NCI-H146 treated with DMSO at 0.1 percent for 48 hours (cell line): ENCODE data around the gene EHBP1L1.

ENCODE experiments used
- DNase-seq: peaks from one replicate; lab custom pipeline; 2025; ENCODE audit not compliant: unreplicated experiment; lab: John Stamatoyannopoulos, UW

EHBP1L1 gene

DNA sequence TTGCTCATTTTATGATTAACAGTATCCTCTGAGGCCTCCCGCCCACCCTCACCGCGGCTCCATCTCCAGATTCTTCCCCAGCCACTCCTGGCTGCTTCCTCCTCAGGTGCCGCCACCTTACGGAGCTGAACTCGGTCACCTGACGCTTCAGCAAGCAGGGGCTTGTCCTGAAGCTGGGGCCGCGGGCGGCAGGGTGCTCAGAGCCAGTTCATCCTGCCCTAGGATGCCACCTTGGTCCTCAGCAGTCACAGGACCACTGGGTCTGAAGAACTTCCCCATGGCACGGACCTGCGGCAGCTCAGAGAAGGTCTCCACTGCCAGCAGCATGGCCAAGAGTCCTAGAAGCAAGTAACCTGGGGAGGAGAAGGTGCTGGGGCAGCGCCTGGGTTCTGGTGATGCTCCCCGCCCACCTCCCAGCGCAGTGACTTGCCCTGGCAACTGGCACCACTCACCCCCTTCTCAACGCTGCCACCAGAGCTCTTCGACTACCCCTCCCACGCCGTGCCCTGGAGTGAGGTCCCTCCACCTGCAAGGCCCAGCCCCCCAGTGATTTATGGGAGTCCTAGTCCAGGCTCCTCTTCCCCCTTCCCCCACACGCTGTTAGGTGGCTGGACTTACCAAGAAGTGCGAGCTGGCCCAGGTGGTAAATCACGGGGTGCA, 17.1 kb downstream of the EHBP1L1 start:
- no peak for DNase-seq

DNA sequence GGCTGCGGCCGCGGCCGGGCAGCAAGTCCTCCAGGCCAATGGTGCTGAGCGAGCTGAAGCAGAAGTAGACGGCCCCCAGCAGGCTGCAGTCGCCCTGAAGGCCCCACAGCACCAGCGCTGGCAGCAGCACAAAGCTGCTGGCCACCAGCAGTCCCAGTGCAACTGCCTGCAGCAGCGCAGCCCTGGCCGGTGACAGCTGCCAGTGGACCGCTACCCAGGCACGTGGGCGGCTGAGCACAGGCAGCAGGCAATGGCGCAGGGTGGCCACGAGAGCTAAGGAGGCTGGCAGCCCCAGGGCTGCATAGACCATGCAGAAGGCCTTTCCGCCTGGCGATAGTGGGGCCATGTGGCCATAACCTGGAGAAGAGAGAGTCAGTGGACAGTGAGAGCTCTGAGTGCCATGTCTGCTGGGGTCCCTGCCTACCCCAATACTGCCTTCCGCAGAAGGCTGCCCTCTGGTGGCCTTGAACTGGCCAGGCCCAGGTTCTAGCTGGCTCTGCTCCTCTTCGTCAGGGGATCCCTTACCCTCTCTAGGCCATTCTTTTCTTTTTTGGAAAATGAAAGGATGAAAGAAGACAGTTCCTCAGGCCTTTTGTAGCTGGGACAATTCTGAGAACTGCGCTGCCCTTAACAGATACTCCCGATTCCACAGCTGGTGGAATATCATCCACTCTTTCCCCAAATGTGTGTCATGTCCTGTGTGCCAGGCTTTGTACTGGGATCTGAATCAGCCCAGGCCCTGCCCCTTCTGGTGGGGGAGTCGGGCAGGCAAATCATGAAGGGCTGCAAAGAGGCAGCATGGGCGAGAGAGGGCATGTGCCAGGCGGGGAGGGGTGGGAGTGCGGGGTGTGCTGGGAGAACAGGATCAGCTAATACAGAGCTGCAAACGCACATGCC, 17.9 kb downstream of the EHBP1L1 start:
- no peak for DNase-seq

DNA sequence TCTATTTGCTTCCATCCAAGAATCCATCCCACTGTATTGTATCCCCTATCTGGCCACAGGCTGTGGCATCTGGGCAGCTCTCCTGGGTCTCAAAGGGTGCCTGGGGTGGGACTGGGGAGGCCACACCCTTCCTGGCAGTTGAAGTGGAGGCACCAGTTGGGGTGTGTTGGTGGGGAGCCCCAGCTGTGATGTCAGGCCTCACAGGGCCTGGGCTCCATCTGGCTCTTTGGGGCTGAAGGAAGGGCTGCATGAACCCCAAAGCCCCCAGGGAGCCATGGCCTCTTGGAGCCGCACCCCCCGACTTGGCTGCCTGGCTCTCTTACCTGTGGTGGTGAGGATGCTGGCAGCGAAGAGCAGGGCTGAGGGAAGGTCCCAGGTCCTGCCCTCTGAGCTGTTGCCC, 19.3 kb downstream of the EHBP1L1 start:
- no peak for DNase-seq

DNA sequence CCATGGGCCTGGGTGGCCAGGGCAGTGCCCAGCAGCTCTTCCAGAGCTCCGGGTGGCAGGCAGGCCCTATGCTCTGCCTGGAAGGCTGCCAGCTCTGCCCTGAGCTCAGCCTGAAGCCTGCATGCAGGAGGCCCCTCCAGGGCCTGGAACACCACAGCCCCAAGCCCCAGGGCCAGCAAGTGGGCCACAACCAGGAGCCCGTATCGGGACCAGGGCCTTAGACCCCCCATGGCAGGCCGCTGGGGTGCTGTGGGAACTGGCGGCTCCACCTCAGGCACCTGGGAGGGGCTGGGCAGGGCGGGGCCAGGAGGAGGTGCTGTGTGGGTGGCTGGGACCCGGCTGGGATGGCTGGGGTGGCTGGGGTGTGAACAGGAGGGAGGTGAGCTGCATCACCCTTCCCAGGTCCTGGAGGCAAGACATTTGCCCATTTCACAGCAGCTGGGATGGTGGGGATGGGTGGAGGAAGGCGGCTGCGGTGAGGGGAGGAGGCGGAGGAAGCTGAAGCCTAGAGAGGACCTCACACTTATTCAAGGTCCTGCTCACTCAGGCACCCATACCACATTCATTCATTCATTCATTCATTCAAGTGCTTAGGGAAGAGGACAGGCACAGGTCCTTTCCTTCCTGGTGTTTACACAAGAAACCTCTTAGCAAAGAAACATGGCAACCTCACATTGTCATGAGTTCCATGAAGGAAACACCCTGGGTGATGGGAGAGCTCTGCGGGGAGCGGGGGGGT, 19.9 kb downstream of the EHBP1L1 start, which contains the start of gene KCNK7:
TSS of gene KCNK7 (minus strand) at position 258 of the 739 bp plus-strand sequence. CDS start at position 230, 28 bp downstream.
- DNase-seq, result no peak

DNA sequence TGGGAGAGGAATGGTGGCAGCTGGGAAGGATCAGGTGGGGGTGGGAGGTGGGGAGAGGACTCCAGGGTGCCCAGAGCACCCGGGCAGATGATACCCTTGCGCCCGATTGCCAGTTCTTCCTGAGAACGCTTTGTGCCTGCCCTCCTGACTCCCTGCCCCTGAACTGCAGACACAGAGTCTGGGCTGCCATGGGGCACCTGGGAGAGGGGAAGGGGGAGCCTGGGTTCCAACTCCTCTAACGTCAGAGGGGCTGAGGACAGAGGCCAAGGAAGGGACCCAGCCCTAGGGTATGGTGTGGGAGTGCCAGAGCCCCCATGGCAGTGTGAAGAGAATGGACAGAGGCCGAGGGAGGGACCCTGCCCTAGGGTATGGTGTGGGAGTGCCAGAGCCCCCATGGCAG, 20.7 kb downstream of the EHBP1L1 start:
- DNase-seq, result no peak

DNA sequence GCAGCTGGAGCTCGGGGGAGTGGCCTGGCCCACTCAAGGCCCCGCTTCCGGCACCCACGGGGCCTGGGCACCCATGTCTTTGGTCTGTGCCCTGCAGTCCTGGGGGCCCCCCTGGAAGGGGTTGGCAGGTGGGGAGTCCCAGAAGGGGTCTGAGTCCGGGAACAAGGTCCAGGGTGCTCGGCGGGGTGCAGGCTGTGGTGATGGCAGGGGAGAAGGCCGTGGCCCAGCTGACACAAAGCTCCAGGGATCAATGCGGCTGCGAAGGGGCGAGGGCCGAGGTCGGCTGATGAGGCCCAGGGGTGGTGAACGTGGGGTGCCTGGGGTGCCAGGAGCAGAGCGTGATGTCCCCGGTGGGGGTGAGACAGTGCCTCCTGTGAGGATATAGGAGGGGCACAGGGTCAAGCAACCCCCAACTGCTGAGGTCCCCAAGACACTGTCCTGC, 22.4 kb downstream of the EHBP1L1 start:
- no peak for DNase-seq

DNA sequence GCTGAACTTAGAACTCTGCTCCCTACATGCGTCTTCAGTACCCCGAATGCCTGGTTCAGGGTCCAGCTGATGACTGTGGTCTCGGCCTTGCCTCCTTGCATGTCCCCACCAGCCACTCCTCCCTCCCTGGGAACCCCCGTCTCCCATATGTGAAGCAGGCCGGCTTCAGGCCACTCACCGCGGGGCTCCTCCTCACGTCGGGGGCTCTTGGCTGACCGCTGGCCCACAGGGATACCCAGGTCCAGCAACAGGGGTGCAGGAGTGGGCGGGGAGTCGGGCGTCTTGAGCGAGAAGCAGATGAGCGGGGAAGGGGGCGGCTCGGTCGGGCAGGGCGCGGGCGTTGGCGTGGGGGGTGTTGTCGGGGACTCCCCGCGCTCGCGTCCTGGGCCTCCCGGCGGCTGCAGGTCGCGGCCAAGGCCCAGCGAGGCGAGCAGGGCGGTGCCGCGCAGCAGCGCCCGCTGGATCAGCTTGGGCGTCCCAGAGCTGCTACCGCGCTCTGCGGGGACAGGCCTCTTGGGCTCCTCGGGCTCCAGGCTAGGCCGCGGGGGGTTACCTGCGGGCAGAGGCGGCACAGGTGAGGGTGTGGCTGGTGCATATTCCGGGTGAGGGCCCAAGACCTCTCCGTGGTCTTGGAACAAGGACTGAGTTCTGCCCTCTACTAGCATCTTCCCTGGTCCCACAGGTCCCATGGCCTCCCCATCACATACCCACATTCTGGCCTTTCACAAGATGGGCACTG, 23.5 kb downstream of the EHBP1L1 start:
- DNase-seq, result no peak

DNA sequence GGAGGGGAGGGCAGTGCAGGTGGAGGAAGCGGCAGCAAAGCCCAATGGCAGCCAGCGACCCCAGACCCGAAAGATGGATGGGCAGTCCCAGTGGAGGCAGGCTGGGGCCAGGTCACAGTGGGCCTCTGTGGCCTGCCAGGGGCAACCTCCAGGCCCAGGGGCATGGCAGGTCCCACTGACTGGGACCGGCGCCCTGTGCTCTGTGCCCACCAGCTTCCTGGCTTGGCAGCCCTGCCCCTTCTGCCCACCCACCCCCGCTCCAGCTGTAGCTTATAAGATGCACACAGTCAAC, 24.0 kb downstream of the EHBP1L1 start:
- DNase-seq, result no peak

DNA sequence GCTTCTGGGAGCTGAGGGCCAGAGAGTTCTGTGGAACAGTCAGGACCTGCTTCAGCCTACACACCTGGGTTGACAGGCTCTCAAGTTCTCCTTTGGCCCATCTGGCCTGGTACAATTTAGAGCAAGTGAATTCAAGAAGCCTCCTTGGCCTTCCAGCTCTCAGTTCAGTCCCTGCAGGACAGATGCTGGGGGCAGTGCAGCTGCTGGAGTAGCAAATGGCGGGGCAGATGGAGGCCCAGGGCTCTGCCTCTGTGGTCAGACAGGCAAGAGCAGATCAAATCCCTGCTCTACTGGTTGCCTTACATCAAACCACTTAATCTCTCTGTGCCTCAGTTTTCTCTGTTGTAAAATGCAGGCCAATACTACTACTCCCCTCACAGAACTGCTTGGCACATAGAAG, 28.4 kb downstream of the EHBP1L1 start:
- no peak for DNase-seq

DNA sequence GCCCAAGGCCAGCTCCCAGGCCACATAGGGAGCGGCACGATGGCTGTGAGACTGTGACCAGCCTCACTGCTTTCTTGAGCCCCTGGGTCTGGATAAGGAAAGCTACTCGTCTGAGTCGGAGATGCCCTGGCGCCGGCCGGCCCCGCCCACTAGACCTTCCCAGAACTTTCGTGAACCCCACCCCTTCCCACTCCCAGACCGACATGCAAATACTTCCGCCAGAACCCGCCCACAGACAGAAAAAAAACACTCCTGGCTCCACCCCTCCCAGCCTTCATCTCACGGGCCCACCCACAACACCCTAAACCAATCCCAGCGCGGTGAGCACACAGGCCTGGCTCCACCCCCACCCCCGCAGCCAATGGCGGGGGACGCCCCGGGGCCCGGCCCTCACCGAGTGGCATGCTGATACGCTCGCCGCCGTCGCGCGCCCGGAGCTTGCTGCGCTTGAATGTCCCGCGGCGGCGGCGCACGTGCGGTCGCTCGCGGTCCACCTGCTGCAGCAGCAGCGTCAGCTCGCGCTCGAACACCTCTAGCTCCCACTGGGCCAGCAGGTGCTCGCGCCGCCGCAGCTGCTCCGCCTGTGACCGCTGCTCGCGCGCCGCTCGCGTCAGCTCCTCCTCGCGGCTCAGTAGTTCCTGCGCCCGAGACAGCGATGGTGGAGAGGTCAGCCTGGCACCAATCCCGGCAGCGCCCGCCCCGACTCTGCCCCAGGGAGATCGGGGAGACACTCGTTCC, 31.2 kb downstream of the EHBP1L1 start:
- DNase-seq, result no peak

DNA sequence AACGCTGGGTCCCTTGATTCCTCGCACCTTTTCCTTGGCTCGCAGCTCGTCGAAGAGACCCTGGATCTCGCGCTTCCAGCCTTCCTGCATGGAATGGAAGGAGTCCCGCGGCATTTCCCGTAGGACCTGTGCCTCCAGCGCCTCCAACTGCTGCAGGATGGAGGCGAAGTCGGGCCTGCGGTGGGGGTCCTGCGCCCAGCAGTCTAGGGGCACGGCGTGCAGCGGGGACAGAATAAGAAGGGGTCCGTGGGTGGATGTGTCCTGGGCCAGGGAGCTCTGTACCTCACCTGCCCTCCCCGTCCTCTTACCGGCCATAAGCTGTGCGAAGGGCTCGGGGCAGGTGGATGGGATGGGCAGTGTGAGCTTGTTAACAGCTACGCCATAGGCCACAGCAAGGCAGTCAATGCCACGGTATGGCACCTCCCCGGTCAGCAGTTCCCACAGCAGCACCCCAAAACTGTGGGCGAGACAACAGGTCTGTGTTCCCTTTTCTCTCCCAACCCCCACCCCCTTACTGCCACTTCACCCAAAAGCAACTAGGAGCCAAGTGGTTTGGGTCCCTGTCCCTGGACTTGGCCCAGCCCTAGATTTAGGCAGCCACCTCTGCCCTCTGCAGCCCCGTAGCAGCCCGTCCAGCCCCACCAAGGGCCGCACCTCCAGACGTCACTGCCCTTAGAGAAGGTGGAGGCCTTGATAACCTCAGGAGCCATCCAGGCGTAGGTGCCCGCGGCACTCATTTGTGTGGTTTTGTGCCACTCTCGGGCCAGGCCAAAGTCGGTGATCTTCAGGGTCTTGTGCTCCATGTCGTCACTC, 32.0 kb downstream of the EHBP1L1 start:
- DNase-seq, result no peak

DNA sequence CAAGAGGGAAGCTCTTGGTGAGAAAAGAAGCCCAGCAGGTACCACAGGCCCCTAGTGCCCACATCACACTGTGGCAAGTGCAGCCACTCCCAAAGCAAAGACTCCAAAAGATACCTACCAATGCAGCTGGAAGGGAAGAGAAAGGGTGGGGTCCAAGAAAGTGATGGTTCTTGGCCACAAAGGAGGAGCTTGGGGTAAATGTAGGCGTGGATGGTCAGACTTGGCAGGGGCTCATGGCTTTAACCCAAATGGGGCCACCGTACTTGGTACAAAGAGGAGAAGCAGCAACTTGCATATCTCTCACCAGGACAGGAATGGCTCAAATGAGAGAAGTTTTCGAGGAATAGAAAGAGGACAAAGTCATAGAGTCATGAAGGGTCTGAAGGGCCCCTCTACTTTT, 33.4 kb downstream of the EHBP1L1 start:
- no peak for DNase-seq

DNA sequence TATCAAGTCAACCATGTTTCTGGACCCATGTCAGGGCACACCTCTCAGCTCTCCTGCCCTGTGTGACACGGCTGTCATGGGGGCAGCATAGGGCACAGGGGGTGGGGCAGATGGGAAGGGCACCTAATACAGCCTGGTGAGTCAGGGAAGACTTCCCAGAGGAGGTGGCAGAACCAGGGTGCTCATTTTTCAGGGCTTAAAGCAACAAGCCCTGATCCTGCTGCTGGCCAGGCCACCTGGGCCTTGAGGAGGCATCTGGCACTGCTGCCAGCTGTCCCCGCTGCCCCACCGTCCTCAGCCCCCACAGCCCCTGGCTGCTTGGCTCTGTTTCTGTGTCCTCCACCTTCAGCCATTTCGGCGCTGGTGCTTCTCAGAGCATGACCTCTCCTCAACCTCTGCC, 33.8 kb downstream of the EHBP1L1 start:
- no peak for DNase-seq

DNA sequence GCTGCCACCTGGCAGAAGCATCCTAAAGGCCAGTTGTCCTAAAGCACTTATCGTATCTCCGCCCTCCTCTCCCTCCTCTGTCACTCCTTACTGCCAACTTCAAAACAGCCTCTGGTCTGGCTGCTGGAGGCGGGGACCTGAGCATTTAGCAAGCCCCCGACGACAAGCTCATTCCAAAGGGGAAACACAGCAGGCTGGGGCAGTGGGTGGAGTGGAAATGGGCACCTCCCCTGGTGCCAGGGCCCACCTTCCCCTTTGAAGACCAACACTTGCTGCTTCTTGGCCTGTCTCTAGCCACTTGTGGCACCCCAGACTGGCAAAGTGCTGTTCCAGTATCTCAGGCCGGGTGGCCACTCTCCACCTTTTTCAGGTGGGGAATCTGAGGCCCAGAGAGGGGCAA, 34.6 kb downstream of the EHBP1L1 start:
- DNase-seq, result no peak

DNA sequence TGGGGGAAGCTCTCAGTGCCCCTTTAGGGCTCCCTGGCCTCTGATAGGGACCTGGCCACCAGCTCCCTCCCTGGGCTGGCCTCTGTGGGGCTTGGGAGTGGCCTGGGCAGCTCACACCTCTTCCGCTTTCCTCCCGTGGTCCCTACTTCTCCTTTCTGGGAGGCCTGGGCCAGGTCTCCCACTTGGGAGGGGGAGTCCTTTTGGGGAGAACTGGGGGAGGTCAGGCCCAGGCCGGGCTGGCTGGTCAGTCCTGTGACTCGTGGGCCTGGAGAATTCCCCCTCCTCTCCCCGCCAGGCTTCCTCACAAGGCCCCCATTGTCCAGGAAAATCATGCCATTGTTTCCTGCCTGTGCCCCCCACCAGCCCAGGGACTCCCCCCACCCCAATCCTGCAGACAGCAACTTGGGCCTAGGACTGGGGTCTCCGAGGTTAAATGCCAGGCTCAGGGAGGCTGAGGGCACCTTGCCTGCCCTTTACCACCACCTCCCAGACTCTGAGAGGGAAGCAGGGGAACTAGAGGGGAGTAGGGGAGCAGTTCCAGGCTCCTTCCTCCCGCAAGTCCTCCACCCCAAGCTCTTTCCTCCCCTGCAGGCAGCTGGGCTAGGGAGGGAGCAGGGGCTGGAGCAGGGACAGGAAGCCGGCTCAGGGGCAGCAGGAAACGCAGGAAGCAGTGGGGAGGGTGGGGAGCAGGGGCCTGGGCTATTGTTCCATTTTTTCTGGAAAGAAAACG, 35.3 kb downstream of the EHBP1L1 start:
- DNase-seq, result no peak

DNA sequence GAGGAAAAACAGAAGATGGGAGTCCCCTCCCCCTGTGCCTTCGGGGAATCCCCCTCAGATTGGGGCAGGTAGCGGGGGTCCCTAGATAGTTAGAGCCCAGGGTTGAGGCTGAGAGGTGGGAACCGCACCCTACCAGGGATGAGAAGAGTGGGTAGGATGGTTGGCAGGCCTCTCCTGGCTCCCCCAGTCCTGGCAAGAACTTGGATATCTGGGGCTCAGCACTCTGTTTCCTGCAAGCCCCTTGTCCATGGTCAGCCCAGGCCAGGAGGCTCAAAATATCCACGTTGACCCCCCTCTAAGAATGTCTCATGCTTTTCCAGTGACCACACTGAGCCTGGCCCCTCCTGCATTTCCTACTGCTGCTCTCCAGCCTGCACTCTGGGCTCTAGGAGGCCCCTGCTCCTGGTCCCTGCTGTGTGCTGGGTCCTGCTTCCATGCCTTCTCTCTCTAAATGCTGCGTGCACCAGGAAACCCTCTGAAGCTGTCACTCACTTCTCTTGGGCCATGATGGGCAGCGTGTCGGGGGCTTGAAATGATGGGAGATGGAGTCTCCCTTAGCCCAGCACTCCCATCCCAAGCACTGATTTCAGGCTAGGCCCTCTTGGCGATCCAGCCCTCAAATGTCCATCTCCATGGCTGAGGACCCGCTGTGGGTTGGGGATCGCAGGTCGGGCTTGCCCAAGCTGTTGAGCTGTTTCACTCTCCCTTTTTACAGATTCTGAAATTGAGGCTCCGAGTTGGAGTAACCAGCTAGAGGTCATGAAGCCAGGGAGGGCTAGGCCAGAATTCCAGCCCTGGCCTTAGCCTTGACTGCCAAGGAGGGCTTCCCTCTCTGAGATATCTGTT, 36.1 kb downstream of the EHBP1L1 start:
- no peak for DNase-seq

DNA sequence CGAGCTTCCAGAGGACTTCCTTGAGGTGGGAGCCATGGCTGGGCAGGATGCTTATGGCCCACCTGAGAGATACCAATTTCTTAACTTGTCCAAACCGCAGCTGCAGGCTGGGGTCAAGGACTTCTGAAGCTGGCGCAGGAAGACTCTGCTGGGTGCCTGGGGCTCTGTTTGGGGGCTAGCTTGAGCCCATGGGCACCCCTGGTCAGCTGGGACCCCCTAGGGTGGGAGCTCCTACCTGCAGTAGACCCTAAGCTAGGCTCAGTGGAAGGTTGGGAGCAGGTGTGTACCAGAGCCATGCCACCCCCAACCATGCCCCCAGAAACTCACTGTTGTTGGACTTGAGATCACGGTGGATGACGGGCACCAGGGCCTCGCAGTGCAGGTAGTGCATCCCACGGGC, 36.8 kb downstream of the EHBP1L1 start:
- no peak for DNase-seq
